ENCODE data around the gene FAM200A.
"Not testable (repeated sequence)": the region's sequence is repeated elsewhere in the genome, so short reads cannot be mapped to it uniquely, and the experiment has no call there.

Gene FAM200A

GRCh38 chr7:99551767-99552463 is at the start of gene FAM200A:
Gene FAM200A (minus strand): TSS chr7:99552114. CDS start chr7:99548407, 3,707 bp downstream.
- DNase-seq, result peak; percentile 77

GRCh38 chr7:99599836-99600235 is 47.9 kb upstream of the FAM200A start:
- no peak for DNase-seq

- DNase-seq, result no peak
These were observed 46.0 kb upstream of the FAM200A start, which contains the start of gene TMEM225B for GRCh38 chr7:99597762-99598501. Gene TMEM225B (plus strand): TSS chr7:99598267. CDS start chr7:99604389, 6,122 bp downstream.

GRCh38 chr7:99596408-99596955 is 44.6 kb upstream of the FAM200A start:
- no peak for DNase-seq

DNA sequence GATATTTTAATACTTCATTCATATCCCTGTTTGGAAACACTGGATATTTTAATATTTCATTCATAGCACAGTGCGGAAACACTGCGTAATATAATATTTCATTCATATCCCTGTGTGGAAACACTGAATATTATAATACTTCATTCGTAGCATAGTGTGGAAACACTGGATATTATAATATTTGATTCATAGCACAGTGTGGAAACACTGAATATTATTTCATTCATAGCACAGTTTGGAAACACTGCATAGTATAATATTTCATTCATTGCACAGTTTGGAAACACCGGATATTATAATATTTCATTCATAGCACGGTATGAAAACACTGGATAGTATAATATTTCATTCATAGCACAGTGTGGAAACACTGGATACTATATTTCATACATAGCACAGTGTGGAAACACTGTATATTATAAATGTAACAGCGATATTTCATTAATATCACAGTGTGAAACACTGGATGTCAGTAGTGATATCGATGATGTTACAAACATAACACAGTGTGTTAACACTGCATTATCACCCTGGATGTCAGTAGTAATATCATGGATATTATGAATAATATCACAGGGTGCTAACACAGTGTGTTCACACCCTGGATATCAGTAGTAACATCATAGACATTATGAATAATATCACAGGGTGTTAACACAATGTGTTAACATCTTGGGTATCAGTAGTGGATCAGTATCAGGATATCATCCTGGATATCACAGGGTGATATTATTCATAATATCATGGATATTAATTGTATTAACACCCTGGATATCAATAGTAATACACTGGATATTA is 43.2 kb upstream of the FAM200A start:
- DNase-seq, result no peak

DNA sequence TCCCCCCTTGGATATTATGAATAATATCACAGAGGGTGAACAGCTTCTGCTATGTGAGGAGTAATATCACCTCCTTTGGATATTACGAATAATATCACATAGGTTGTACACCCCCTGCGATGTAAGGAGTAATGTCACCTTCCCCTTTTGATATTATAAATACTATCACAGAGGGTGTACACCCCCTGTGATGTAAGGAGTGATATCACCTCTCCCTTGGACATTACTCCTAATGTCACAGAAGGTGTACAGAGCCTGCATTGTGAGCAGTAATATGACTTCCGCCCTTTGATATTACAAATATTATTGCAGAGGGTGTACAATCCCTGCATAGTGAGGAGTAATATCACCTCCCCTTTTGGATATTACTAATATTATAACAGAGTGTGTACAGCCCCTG is 37.0 kb upstream of the FAM200A start:
- DNase-seq, result no peak

- DNase-seq, result not testable (repeated sequence)
These were observed 28.9 kb upstream of the FAM200A start for GRCh38 chr7:99580778-99581332.

GRCh38 chr7:99579956-99580777 is 28.3 kb upstream of the FAM200A start:
- peak; percentile 56 for DNase-seq

DNA sequence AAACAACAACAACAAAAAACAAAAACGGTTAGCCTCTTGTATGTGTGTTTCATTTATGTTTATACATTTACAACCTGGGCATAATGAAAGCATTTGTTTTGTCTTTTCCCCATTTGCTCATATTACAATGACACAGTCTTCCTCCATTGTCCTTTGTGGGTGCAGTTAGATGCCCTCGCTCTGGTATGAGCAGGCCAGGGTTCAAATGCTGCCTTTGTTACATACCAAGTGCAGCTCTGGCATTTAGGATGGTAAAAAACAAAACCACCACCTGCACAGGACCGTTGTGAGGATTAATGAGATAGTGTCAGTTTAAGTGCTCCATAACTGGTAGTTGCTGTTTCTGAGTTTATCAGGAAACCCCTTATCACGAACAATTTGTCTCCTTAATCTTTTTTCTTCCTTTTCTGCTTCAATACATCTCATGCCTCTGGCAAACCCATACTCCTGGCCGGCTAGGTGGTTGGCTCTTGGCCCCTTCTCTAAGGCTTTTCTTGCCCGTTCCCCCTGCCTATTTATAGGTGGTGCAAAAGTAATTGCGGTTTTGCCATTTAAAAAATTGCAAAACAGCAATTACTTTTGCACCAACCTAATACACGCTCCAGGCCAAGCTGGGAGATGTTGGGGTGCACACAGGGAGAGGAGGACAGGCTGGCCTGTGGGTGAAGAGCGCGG is 27.5 kb upstream of the FAM200A start:
- DNase-seq, result no peak

DNA sequence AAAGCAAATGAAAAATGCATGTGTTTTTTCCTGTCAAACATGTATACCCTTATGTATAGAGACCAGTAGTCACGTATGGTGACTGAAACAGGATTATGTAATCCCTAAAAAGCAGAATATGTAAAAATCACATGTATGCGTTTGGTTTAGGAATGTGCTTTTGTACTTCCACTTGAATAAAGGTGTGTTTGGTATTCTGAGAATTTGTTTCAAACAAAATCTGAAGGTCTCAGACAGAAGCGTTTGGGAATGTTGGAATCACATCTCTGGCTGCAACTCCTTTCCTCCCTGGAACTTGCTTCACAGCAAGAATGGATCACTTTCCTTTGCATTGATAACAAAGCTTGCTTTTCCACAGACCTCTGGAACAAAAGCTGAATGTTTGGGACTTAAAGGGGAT is 24.3 kb upstream of the FAM200A start:
- DNase-seq, result no peak

DNA sequence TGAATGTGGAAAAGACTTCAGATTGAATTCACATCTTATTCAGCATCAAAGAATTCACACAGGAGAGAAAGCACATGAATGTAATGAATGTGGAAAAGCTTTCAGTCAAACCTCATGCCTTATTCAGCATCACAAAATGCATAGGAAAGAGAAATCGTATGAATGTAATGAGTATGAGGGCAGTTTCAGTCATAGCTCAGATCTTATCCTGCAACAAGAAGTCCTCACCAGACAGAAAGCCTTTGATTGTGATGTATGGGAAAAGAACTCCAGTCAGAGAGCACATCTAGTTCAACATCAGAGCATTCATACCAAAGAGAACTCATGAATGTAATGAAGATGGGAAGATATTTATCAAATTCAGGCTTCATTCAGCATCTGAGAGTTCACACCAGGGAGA is 21.3 kb upstream of the FAM200A start:
- DNase-seq, result no peak

GRCh38 chr7:99571768-99572167 is 19.9 kb upstream of the FAM200A start:
- DNase-seq, result no peak

GRCh38 chr7:99568770-99569169 is 16.9 kb upstream of the FAM200A start:
- DNase-seq, result not testable (repeated sequence)

DNA sequence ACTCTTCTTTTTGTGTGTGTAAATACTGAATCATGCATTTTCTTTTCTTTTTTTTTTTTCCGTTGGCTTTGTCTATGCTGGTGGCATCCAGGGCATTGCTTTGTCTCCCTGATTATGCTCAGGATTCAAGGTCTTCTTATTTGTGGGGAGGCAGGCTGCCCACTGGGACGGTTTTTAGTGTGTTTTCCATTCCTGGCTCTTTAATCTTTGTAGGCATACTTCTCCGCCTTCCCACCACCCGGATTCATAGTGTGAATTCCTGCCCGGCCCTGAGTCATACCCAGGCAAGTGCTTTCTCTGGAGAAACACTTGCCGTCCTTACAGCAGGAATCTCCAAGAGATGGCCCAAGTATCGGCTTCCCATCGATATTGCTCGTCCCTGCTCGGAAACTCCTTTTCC is 11.7 kb upstream of the FAM200A start:
- no peak for DNase-seq

- DNase-seq, result peak; percentile 33
These were observed 10.9 kb upstream of the FAM200A start for GRCh38 chr7:99562832-99563231.

GRCh38 chr7:99562114-99562784 is 10.3 kb upstream of the FAM200A start:
- DNase-seq, result no peak

DNA sequence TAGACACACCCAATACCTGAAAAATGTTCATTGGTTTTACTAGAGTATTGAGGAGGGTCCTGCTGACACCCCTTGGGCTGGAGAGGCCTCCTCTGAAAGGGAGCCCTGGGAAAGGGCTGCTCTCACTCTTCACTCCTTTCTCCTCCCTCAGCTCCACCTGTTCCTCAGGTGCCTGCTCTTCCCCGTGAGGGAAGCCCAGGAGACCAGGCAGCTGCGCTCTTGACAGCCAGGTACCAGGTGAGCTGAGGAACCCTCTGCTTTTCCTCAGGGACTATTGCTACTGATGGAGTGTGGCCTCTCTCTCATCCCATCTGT is 9.8 kb upstream of the FAM200A start:
- no peak for DNase-seq

GRCh38 chr7:99560834-99561736 is 9.2 kb upstream of the FAM200A start:
- no peak for DNase-seq

- DNase-seq, result no peak
These were observed 7.4 kb upstream of the FAM200A start for GRCh38 chr7:99559175-99559915.

Measured in activated T-cell treated with anti-CD3 and anti-CD28 coated beads for 4 hours (primary cell).